Activated CD8-positive, alpha-beta T cell treated with anti-CD3 and anti-CD28 coated beads for 36 hours (primary cell): Measurements from ENCODE around the gene AVEN. TPM values are rescaled to one million over a fixed set of nuclear protein-coding genes. Genes with fewer than 3 reads are reported as not detected.
"Not testable (repeated sequence)": the region's sequence is repeated elsewhere in the genome, so short reads cannot be mapped to it uniquely, and the experiment has no call there.

ENCODE experiments used
- ATAC-seq: fragments of 200-7000 bp; cut with Tn5 transposase; one replicate; pipeline ENCODE4 v1.10.0; 2021; ENCODE audit warnings: mild to moderate bottlenecking, moderate library complexity
- CTCF ChIA-PET: fragments of 350-600 bp; sonication (Branson Sonifier 250); formaldehyde crosslinking; loops from one replicate; lab custom pipeline; 2021; ENCODE audit warnings: antibody characterized with exemption; lab: Charles Lee
- POLR2A ChIA-PET: fragments of 350-600 bp; sonication (Branson Sonifier 250); formaldehyde crosslinking; loops from one replicate; lab custom pipeline; 2021; ENCODE audit warnings: antibody characterized with exemption; lab: Charles Lee
- DNase-seq: peaks from one replicate; pipeline ENCODE4 v3.0.0-alpha.2; 2020
- H3K27ac Mint-ChIP-seq: one replicate; pipeline ENCODE4 v1.8.0; 2021; ENCODE audit warnings: mild to moderate bottlenecking, mixed read lengths
- H3K27me3 Mint-ChIP-seq: one replicate; pipeline ENCODE4 v1.8.0; 2021; ENCODE audit warnings: mixed read lengths
- H3K36me3 Mint-ChIP-seq: one replicate; pipeline ENCODE4 v1.8.0; 2021; ENCODE audit warnings: low read depth, mixed read lengths
- H3K4me1 Mint-ChIP-seq: one replicate; pipeline ENCODE4 v1.8.0; 2021; ENCODE audit warnings: low read depth, mixed read lengths
- H3K4me3 Mint-ChIP-seq: one replicate; pipeline ENCODE4 v1.8.0; 2021; ENCODE audit warnings: mild to moderate bottlenecking, moderate library complexity, mixed read lengths
- H3K9me3 Mint-ChIP-seq: one replicate; pipeline ENCODE4 v1.8.0; 2021; ENCODE audit warnings: mixed read lengths
- CTCF ChIP-seq: fragments of 200-600 bp; IDR thresholded peaks from one replicate; pipeline ENCODE4 v1.8.0; 2022; ENCODE audit warnings: antibody characterized with exemption, mild to moderate bottlenecking
- intact Hi-C: fragments of 100-400 bp; cut with micrococcal nuclease; formaldehyde crosslinking; loops from one replicate; pipeline ENCODE4 v1.10.0; 2022
- total RNA-seq, 2 experiments: library from RNA; stranded (reverse); gene quantifications; one replicate each; pipeline ENCODE4 v1.2.3, GENCODE V29; 2021

The AVEN gene
- total RNA-seq, 2 experiments from 2014 or later: 8.8 to 13.0 TPM

DNA sequence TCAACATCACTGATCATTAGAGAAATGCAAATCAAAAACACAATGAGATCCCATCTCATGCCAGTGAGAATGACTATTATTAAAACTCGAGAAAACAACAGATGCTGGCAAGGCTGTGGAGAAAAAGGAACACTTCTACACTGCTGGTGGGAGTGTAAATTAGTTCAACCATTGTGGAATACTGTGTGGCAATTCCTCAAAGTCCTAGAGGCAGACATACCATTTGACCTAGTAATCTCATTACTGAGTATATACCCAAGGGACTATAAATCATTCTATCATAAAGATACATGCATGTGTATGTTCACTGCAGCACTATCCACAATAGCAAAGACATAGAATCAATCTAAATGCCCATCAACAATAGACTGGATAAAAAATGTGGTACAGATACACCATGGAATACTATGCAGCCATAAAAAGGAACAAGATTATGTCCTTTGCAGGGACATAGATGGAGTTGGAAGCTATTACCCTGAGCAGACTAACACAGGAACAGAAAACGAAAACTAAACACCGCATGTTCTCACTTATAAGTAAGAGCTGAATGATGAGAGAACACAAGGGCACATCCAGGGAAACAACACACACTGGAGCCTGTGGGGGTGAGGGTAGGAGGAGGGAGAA, 15.2 kb upstream of the AVEN start:
- H3K9me3 Mint-ChIP-seq: peaks cover 22% of the 10 kb centered on the region
- ATAC-seq (no peak), DNase-seq (no peak)
- no peaks in the 10 kb centered on the region for H3K4me1 Mint-ChIP-seq
- intact Hi-C loops: no loop called here
- ChIA-PET POLR2A (no interaction called here), CTCF (no interaction called here)
- no peak overlapping the region for H3K27ac Mint-ChIP-seq
- no peak overlapping the region for H3K4me3 Mint-ChIP-seq
- TF ChIP-seq CTCF: no peak
- H3K27me3 Mint-ChIP-seq: no peaks in the 10 kb centered on the region
- peaks cover 18% of the 10 kb centered on the region for H3K36me3 Mint-ChIP-seq

- H3K27me3 Mint-ChIP-seq, H3K4me3 Mint-ChIP-seq, ATAC-seq, DNase-seq, POLR2A ChIA-PET, intact Hi-C loops, H3K27ac Mint-ChIP-seq, H3K4me1 Mint-ChIP-seq: not testable (repeated sequence)
- CTCF ChIA-PET: interaction anchor here (1.5 kb wide), 1 partner anchor 9 kb away, joined by 5 read pairs; no protein-coding TSS in a partner anchor
- Mint-ChIP-seq H3K36me3 (peaks cover 18% of the 10 kb centered on the region), H3K9me3 (peaks cover 26% of the 10 kb centered on the region)
Observed at GRCh38 chr15:34050385-34050784, 11.4 kb upstream of the AVEN start.

DNA sequence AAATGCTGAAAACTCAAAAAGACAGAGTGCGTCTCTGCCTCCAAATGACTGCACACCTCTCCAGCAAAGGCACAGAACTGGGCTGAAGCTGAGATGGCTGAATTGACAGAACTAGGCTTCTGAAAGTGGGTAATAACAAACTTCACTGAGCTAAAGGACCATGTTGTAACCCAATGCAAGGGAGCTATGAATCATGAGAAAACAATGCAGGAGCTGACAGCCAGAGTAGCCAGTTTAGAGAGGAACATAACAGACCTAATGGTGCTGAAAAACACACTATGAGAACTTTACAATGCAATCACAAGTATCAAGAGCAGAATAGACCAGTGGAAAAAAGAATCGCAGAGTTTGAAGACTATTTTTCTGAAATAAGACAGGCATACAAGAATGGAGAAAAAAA, 10.1 kb upstream of the AVEN start:
- TF ChIP-seq CTCF: no peak

DNA sequence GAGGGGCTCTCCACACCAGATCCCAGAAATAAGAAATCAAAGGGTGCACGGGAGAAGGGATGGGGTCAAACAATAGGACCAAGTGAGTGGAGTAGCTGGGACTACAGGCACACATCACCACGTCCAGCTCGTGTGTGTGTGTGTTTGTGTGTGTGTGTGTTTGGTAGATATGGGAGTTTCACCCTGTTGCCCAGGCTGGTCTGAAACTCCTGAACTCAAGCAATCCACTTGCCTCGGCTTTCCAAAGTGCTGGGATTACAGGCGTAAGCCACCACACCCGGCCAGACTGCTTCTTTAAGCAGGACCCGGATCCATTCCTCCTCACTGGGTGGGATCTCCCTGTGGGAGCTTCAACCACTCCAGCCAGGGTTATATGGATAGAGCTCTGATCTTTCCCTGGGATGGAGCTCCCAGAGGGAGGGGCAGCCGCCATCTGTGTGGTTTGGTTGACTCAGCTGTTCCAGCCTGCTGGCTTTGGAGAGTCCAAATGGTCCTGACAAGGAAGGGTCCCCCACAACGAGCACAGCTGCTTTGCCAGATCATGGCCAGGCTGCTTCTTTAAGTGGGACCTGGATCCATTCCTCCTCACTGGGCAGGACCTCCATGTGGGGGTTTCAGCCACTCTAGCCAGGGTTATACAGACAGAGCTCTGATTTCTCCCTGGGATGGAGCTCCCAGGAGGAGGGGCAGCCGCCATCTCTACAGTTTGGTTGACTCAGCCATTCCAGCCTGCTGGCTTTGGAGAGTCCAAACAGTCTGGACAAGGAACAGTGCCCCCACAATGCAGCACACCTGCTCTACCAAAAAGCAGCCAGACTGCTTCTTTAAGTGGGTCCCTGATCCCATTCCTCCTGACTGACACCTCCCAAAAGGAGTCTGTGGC, 9.1 kb upstream of the AVEN start:
- no peak for DNase-seq
- Mint-ChIP-seq H3K4me3 (no peak overlapping the region), H3K4me1 (peaks cover 7% of the 10 kb centered on the region), H3K36me3 (peaks cover 18% of the 10 kb centered on the region), H3K27ac (no peak overlapping the region), H3K27me3 (no peaks in the 10 kb centered on the region), H3K9me3 (peaks cover 24% of the 10 kb centered on the region)
- ATAC-seq: no peak
- no peak for TF ChIP-seq CTCF
- intact Hi-C loops: no loop called here
- POLR2A ChIA-PET: no interaction called here
- CTCF ChIA-PET: interaction anchor here (1.2 to 1.7 kb wide), 2 partner anchors 13 to 16 kb away, joined by 3 to 4 read pairs; no protein-coding TSS in a partner anchor

More for the DNA sequence above, 10.1 kb upstream of the AVEN start:
- ATAC-seq (no peak), DNase-seq (no peak)
- Mint-ChIP-seq H3K4me3 (no peak overlapping the region), H3K4me1 (no peaks in the 10 kb centered on the region), H3K27ac (no peak overlapping the region), H3K27me3 (no peaks in the 10 kb centered on the region), H3K9me3 (peaks cover 24% of the 10 kb centered on the region), H3K36me3 (peaks cover 18% of the 10 kb centered on the region)
- intact Hi-C loops: no loop called here
- ChIA-PET CTCF (interaction anchor here (1.7 kb wide), 1 partner anchor 15 kb away, joined by 3 read pairs; no protein-coding TSS in a partner anchor), POLR2A (no interaction called here)

DNA sequence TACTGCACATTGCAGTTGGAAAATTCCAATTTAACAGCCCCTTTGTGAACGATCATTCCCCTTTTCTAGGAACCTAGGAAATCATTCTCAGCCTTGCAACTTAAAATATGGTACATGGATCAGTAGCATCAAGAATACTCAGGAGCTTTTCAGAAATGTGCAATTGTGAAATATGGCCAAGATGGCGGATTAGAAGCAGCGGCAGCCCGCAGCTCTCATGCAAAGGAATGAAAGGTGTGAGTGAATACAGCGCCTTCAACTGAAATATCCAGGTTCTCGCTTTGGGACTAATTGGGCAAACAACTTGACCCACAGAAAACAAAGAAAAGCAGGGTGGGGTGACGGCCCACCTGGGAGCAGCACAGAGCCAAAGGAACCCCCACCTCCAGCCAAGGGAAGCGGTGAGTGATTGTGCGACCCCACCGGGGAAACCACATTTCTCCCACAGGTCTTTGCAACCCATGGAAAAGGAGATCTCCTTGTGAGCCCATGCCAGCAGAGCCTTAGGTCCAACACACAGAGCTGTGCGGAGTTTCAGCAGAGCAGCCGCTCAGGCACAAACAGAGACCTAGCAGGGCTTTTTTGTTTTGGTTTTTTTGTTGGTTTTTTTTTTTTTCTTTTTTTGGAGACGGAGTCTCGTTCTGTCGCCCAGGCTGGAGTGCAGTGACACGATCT, 7.6 kb upstream of the AVEN start:
- DNase-seq (no peak), ATAC-seq (no peak)
- ChIA-PET CTCF (interaction anchor here (2.3 kb wide), 1 partner anchor 14 kb away, joined by 8 read pairs; no protein-coding TSS in a partner anchor), POLR2A (no interaction called here)
- Mint-ChIP-seq H3K36me3 (peaks cover 17% of the 10 kb centered on the region), H3K4me1 (peaks cover 7% of the 10 kb centered on the region), H3K4me3 (no peak overlapping the region), H3K27me3 (no peaks in the 10 kb centered on the region), H3K27ac (no peak overlapping the region), H3K9me3 (peaks cover 23% of the 10 kb centered on the region)
- intact Hi-C loops: no loop called here
- TF ChIP-seq CTCF: no peak
